Endodermal cell (in vitro differentiated cells): ENCODE data around the gene SH3BP5L. TPM values are rescaled to one million over a fixed set of nuclear protein-coding genes. Genes with fewer than 3 reads are reported as not detected.

Experiments used
- DNase-seq: peaks from one replicate; pipeline ENCODE4 v3.0.0-alpha.2; 2017
- H3K27ac ChIP-seq: 2 replicates; pipeline ENCODE4 v1.5.1; 2013; ENCODE audit warnings: mild to moderate bottlenecking, low read depth, low read length, moderate library complexity
- H3K27me3 ChIP-seq: 2 replicates; pipeline ENCODE4 v1.6.1; 2013; ENCODE audit warnings: mild to moderate bottlenecking, low read length, moderate library complexity; ENCODE audit not compliant: insufficient read depth, control insufficient read depth, poor library complexity, severe bottlenecking
- H3K36me3 ChIP-seq: 2 replicates; pipeline ENCODE4 v1.7.0; 2013; ENCODE audit warnings: mild to moderate bottlenecking, low read length, moderate library complexity; ENCODE audit not compliant: control insufficient read depth, insufficient read depth
- H3K4me1 ChIP-seq: one replicate; pipeline ENCODE4 v1.7.0; 2013; ENCODE audit warnings: low read length; ENCODE audit not compliant: control insufficient read depth, insufficient read depth
- H3K4me3 ChIP-seq: 2 replicates; pipeline ENCODE4 v1.5.1; 2013; ENCODE audit warnings: mild to moderate bottlenecking, low read length, moderate library complexity
- H3K9ac ChIP-seq: 2 replicates; pipeline ENCODE4 v1.6.1; 2013; ENCODE audit warnings: mild to moderate bottlenecking, low read length, moderate library complexity; ENCODE audit not compliant: poor library complexity, severe bottlenecking; ENCODE audit errors: extremely low read depth
- H3K9me3 ChIP-seq: 2 replicates; pipeline ENCODE4 v1.6.1; 2013; ENCODE audit warnings: mild to moderate bottlenecking, low read length, moderate library complexity; ENCODE audit not compliant: control insufficient read depth
- H3K27ac Mint-ChIP-seq: 2 replicates; pipeline ENCODE4 v1.8.0; 2020; ENCODE audit warnings: mixed read lengths
- H3K27me3 Mint-ChIP-seq: 2 replicates; pipeline ENCODE4 v1.8.0; 2021; ENCODE audit warnings: mild to moderate bottlenecking, mixed read lengths; ENCODE audit not compliant: insufficient read depth
- H3K36me3 Mint-ChIP-seq: 2 replicates; pipeline ENCODE4 v1.8.0; 2020; ENCODE audit warnings: low read depth, mixed read lengths
- H3K4me1 Mint-ChIP-seq: 2 replicates; pipeline ENCODE4 v1.8.0; 2020; ENCODE audit warnings: mixed read lengths
- H3K4me3 Mint-ChIP-seq: 2 replicates; pipeline ENCODE4 v1.8.0; 2020; ENCODE audit warnings: mild to moderate bottlenecking, moderate library complexity, mixed read lengths
- H3K9me3 Mint-ChIP-seq: 2 replicates; pipeline ENCODE4 v1.8.0; 2020; ENCODE audit warnings: mild to moderate bottlenecking, mixed read lengths
- CTCF ChIP-seq: fragments of 200-600 bp; sonication (generic); conservative IDR thresholded peaks from 2 replicates; pipeline ENCODE4 v1.5.0; 2021; ENCODE audit warnings: antibody characterized with exemption, mild to moderate bottlenecking
- WGBS, 2 experiments: methylation state at CpG; one replicate each; pipeline versions ENCODE4 v1.1.5 to v1.1.7; 2013; ENCODE audit warnings: missing lambda C conversion rate in 2 of 2, mixed read lengths in 1 of 2; ENCODE audit not compliant: insufficient coverage in 1 of 2, insufficient read length in 1 of 2; 5-methylcytosine and 5-hydroxymethylcytosine counted together
- total RNA-seq, 2 donors: library from RNA; stranded (reverse); fragmentation: NEBNext Ultra II Directional in 1 of 2; extraction: Animal tissue kit (Norgen Biotek cat#: 25700) in 1 of 2; gene quantifications; 2 replicates in 1 of 2; 3 replicates in 1 of 2; pipeline ENCODE4 v1.2.1, GENCODE V29; 2021

Gene SH3BP5L
- total RNA-seq, 2 donors from 2014 or later: 27.2 to 30.2 TPM

- Mint-ChIP-seq H3K4me1 (no peaks in the 10 kb centered on the region), H3K27ac (no peak overlapping the region), H3K36me3 (no peaks in the 10 kb centered on the region), H3K4me3 (no peak overlapping the region), H3K9me3 (peaks cover 95% of the 10 kb centered on the region), H3K27me3 (no peaks in the 10 kb centered on the region)
- Histone ChIP-seq H3K4me3 (no peak overlapping the region), H3K9ac (no peak overlapping the region), H3K4me1 (no peaks in the 10 kb centered on the region), H3K9me3 (peaks cover 60% of the 10 kb centered on the region), H3K27ac (no peak overlapping the region), H3K27me3 (no peaks in the 10 kb centered on the region), H3K36me3 (no peaks in the 10 kb centered on the region)
- DNase-seq: no peak
- 33 to 43% methylated on average over 2 of the region's 2 CpGs for WGBS, 2 experiments
- TF ChIP-seq CTCF: no peak
Measured at GRCh38 chr1:248779350-248779749, 46.4 kb downstream of the SH3BP5L start.

- Histone ChIP-seq H3K27me3 (no peaks in the 10 kb centered on the region), H3K36me3 (no peaks in the 10 kb centered on the region), H3K9ac (no peak overlapping the region), H3K9me3 (peaks cover 56% of the 10 kb centered on the region), H3K4me1 (no peaks in the 10 kb centered on the region), H3K4me3 (no peak overlapping the region), H3K27ac (no peak overlapping the region)
- H3K4me1 Mint-ChIP-seq: no peaks in the 10 kb centered on the region
- no peaks in the 10 kb centered on the region for H3K36me3 Mint-ChIP-seq
- H3K9me3 Mint-ChIP-seq: peaks cover 94% of the 10 kb centered on the region
- no peak overlapping the region for H3K4me3 Mint-ChIP-seq
- TF ChIP-seq CTCF: no peak
- H3K27me3 Mint-ChIP-seq: no peaks in the 10 kb centered on the region
- no peak for DNase-seq
- WGBS, 2 experiments: 73 to 85% methylated on average over 2 of the region's 2 CpGs
- no peak overlapping the region for H3K27ac Mint-ChIP-seq
Measured at GRCh38 chr1:248778906-248779305, 46.8 kb downstream of the SH3BP5L start.

GRCh38 chr1:248776991-248777390 lies 48.7 kb downstream of the SH3BP5L start:
- Histone ChIP-seq H3K4me1 (no peaks in the 10 kb centered on the region), H3K4me3 (no peak overlapping the region), H3K27ac (no peak overlapping the region), H3K9me3 (peaks cover 54% of the 10 kb centered on the region), H3K36me3 (no peaks in the 10 kb centered on the region), H3K27me3 (no peaks in the 10 kb centered on the region), H3K9ac (no peak overlapping the region)
- H3K4me1 Mint-ChIP-seq: no peaks in the 10 kb centered on the region
- no peak overlapping the region for H3K4me3 Mint-ChIP-seq
- H3K27ac Mint-ChIP-seq: no peak overlapping the region
- H3K9me3 Mint-ChIP-seq: peaks cover 94% of the 10 kb centered on the region
- no peak for DNase-seq
- H3K36me3 Mint-ChIP-seq: no peaks in the 10 kb centered on the region
- TF ChIP-seq CTCF: no peak
- H3K27me3 Mint-ChIP-seq: no peaks in the 10 kb centered on the region
